ENCODE results near the gene EML5. TPM values are rescaled to one million over a fixed set of nuclear protein-coding genes. Genes with fewer than 3 reads are reported as not detected.

Gene EML5
- total RNA-seq, 1 experiment from 2014 or later: 0.32 TPM

DNA sequence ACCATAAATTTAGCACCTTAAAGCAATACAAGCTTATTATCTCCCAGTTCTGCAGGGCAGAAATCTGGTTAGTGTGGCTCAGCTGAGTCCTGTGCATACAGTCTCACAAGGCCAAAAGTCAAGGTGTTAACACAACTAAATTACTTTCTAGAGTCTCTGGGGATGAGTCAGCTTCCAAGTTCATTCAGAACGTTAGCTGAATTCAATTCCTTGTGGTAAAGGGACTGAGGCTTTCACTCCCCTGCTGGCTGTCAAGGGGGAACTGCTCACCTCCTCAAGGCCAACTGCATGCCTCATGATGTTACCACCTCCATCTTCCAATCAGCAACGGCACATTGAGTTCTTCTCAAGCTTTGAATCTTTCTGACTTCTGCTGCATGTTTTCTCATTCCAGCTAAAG, 27.6 kb downstream of the EML5 start:
- CTCF ChIA-PET: no interaction called here
- H3K9me3 ChIP-seq (ENCODE audit: low read depth, low read length, poor library complexity, severe bottlenecking): no peaks in the 10 kb centered on the region
- H3K27me3 ChIP-seq (replicated peaks; ENCODE audit: insufficient read depth, low read depth, low read length, poor library complexity): peaks cover 11% of the 10 kb centered on the region
- intact Hi-C loops (cut with micrococcal nuclease; ENCODE audit: unreplicated experiment): no loop called here
- H3K36me3 ChIP-seq (ENCODE audit: insufficient read depth, low read length, poor library complexity, severe bottlenecking): no peaks in the 10 kb centered on the region
- TF ChIP-seq, protein P1, sequence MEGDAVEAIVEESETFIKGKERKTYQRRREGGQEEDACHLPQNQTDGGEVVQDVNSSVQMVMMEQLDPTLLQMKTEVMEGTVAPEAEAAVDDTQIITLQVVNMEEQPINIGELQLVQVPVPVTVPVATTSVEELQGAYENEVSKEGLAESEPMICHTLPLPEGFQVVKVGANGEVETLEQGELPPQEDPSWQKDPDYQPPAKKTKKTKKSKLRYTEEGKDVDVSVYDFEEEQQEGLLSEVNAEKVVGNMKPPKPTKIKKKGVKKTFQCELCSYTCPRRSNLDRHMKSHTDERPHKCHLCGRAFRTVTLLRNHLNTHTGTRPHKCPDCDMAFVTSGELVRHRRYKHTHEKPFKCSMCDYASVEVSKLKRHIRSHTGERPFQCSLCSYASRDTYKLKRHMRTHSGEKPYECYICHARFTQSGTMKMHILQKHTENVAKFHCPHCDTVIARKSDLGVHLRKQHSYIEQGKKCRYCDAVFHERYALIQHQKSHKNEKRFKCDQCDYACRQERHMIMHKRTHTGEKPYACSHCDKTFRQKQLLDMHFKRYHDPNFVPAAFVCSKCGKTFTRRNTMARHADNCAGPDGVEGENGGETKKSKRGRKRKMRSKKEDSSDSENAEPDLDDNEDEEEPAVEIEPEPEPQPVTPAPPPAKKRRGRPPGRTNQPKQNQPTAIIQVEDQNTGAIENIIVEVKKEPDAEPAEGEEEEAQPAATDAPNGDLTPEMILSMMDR (conservative IDR thresholded peaks at IDR 0.05; ENCODE audit: low read depth, low read length): no peak
- TF ChIP-seq EZH2 (IDR thresholded peaks at IDR 0.05; ENCODE audit: borderline replicate concordance, low read depth, low read length, poor library complexity, severe bottlenecking): no peak
- BruUV-seq (replicated peaks): no TSS peak
- POLR2A ChIA-PET (ENCODE audit: low non-redundant PET): no interaction called here
- no peak overlapping the region for H3K4me3 ChIP-seq (ENCODE audit: low read depth, low read length, poor library complexity, severe bottlenecking)
- H3K27ac ChIP-seq (ENCODE audit: low read depth, low read length, poor library complexity, severe bottlenecking): no peak overlapping the region
- no peak for DNase-seq (ENCODE audit: low spot score)
- no peaks in the 10 kb centered on the region for H3K4me1 ChIP-seq (ENCODE audit: insufficient read depth, low read length, poor library complexity, severe bottlenecking)

DNA sequence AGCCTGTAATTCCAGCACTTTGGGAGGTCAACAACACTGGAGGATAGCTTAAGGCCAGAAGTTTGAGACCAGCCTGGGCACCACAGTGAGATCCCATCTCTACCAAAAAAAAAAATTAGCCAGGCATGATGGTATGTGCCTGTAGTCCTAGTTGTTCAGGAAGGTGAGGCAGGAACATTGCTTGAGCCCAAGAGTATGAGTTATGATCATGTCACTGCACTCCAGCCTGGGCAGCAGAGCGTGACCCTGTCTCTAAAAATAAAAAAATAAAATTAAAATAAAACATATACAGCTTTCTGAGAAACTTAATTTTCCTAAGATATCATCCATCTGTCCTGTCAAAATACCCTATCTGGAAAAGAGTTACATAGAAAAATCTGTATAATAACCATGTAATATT, 38.9 kb downstream of the EML5 start:
- no TSS peak for BruUV-seq (replicated peaks)
- intact Hi-C loops (cut with micrococcal nuclease; ENCODE audit: unreplicated experiment): no loop called here
- H3K9me3 ChIP-seq (ENCODE audit: low read depth, low read length, poor library complexity, severe bottlenecking): no peaks in the 10 kb centered on the region
- H3K27ac ChIP-seq (ENCODE audit: low read depth, low read length, poor library complexity, severe bottlenecking): no peak overlapping the region
- no peaks in the 10 kb centered on the region for H3K36me3 ChIP-seq (ENCODE audit: insufficient read depth, low read length, poor library complexity, severe bottlenecking)
- no peak overlapping the region for H3K4me3 ChIP-seq (ENCODE audit: low read depth, low read length, poor library complexity, severe bottlenecking)
- no peak for DNase-seq (ENCODE audit: low spot score)
- no peak for TF ChIP-seq EZH2 (IDR thresholded peaks at IDR 0.05; ENCODE audit: borderline replicate concordance, low read depth, low read length, poor library complexity, severe bottlenecking)
- ChIA-PET CTCF (no interaction called here), POLR2A (ENCODE audit: low non-redundant PET) (interaction anchor here (0.7 kb wide), 1 partner anchor 54 kb away, joined by 6 read pairs; no protein-coding TSS in a partner anchor)
- H3K27me3 ChIP-seq (replicated peaks; ENCODE audit: insufficient read depth, low read depth, low read length, poor library complexity): peaks cover 6% of the 10 kb centered on the region
- no peaks in the 10 kb centered on the region for H3K4me1 ChIP-seq (ENCODE audit: insufficient read depth, low read length, poor library complexity, severe bottlenecking)

DNA sequence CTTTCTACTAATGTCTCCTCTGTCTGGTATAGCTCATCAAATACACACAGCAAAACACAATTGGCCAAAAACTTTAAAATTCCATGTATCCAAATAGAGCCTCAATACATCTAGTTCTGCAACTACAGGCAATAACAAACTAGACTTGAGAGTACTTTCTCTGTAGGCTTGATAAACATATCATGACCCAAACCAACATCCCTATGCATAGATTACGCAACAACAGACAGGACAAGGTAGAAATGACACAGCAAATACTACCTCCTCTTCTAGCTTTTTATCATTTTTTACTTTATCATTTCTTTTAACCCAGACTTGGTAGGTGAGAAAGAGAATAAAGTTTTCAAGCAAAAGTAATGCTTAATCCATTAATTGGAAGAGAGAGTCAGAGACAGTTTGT, 41.8 kb downstream of the EML5 start:
- Histone ChIP-seq H3K27me3 (replicated peaks; ENCODE audit: insufficient read depth, low read depth, low read length, poor library complexity) (peaks cover 15% of the 10 kb centered on the region), H3K4me3 (ENCODE audit: low read depth, low read length, poor library complexity, severe bottlenecking) (no peak overlapping the region), H3K36me3 (ENCODE audit: insufficient read depth, low read length, poor library complexity, severe bottlenecking) (no peaks in the 10 kb centered on the region), H3K27ac (ENCODE audit: low read depth, low read length, poor library complexity, severe bottlenecking) (no peak overlapping the region), H3K4me1 (ENCODE audit: insufficient read depth, low read length, poor library complexity, severe bottlenecking) (no peaks in the 10 kb centered on the region), H3K9me3 (ENCODE audit: low read depth, low read length, poor library complexity, severe bottlenecking) (no peaks in the 10 kb centered on the region)
- no peak for DNase-seq (ENCODE audit: low spot score)
- BruUV-seq (replicated peaks): no TSS peak
- intact Hi-C loops (cut with micrococcal nuclease; ENCODE audit: unreplicated experiment): no loop called here
- no peak for TF ChIP-seq EZH2 (IDR thresholded peaks at IDR 0.05; ENCODE audit: borderline replicate concordance, low read depth, low read length, poor library complexity, severe bottlenecking)
- TF ChIP-seq, protein P1 (conservative IDR thresholded peaks at IDR 0.05; ENCODE audit: low read depth, low read length): no peak
- CTCF ChIA-PET: no interaction called here
- POLR2A ChIA-PET (ENCODE audit: low non-redundant PET): no interaction called here

DNA sequence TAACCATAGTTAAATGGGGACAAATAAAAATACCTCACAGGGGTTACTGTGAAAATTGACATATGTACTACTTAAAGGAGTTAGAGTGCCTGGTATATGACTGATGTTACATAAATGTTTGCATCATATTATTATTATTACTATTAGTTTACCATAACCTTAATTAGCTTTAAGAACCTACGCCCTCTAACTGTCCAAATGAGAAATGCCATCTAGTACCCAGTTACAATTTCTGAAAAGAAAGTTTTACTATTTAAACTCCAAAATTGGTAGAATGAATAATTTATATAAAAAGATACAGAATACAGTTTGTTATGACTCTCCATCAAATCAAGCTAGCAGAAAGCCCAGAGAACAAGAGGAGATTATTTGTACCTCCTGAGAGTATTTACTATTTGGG, 42.3 kb downstream of the EML5 start:
- intact Hi-C loops (cut with micrococcal nuclease; ENCODE audit: unreplicated experiment): no loop called here
- Histone ChIP-seq H3K36me3 (ENCODE audit: insufficient read depth, low read length, poor library complexity, severe bottlenecking) (no peaks in the 10 kb centered on the region), H3K4me1 (ENCODE audit: insufficient read depth, low read length, poor library complexity, severe bottlenecking) (no peaks in the 10 kb centered on the region), H3K27ac (ENCODE audit: low read depth, low read length, poor library complexity, severe bottlenecking) (no peak overlapping the region), H3K9me3 (ENCODE audit: low read depth, low read length, poor library complexity, severe bottlenecking) (no peaks in the 10 kb centered on the region), H3K4me3 (ENCODE audit: low read depth, low read length, poor library complexity, severe bottlenecking) (no peak overlapping the region), H3K27me3 (replicated peaks; ENCODE audit: insufficient read depth, low read depth, low read length, poor library complexity) (peaks cover 15% of the 10 kb centered on the region)
- TF ChIP-seq, protein P1 (conservative IDR thresholded peaks at IDR 0.05; ENCODE audit: low read depth, low read length): no peak; the same call in 1 of the 2 replicates
- no peak for TF ChIP-seq EZH2 (IDR thresholded peaks at IDR 0.05; ENCODE audit: borderline replicate concordance, low read depth, low read length, poor library complexity, severe bottlenecking)
- ChIA-PET POLR2A (ENCODE audit: low non-redundant PET) (no interaction called here), CTCF (no interaction called here)
- DNase-seq (ENCODE audit: low spot score): no peak
- BruUV-seq (replicated peaks): no TSS peak
